Measurements from ENCODE around the gene ARFGAP3. TPM values are rescaled to one million over a fixed set of nuclear protein-coding genes. Genes with fewer than 3 reads are reported as not detected.
A peak's percentile ranks its signal among the peaks of the same experiment; 100 is the strongest.

Gene ARFGAP3
- total RNA-seq, 1 donor from 2014 or later, result 29.3 TPM

- TF ChIP-seq CTCF (conservative IDR thresholded peaks at IDR 0.05), result no peak
- no peak for DNase-seq (ENCODE audit: extremely low spot score, unreplicated experiment)
- Mint-ChIP-seq H3K27me3 (no peaks in the 10 kb centered on the region), H3K36me3 (peaks cover 20% of the 10 kb centered on the region), H3K9me3 (no peaks in the 10 kb centered on the region), H3K4me3 (no peak overlapping the region), H3K27ac (no peak overlapping the region), H3K4me1 (ENCODE audit: unreplicated experiment) (peaks cover 13% of the 10 kb centered on the region)
Observed at GRCh38 chr22:42811459-42811858, 45.6 kb downstream of the ARFGAP3 start.

GRCh38 chr22:42808521-42808920 lies 48.6 kb downstream of the ARFGAP3 start:
- Mint-ChIP-seq H3K27ac (no peak overlapping the region), H3K4me1 (ENCODE audit: unreplicated experiment) (peaks cover 16% of the 10 kb centered on the region), H3K9me3 (no peaks in the 10 kb centered on the region), H3K4me3 (no peak overlapping the region), H3K36me3 (peaks cover 17% of the 10 kb centered on the region), H3K27me3 (no peaks in the 10 kb centered on the region)
- no peak for DNase-seq (ENCODE audit: extremely low spot score, unreplicated experiment)
- TF ChIP-seq CTCF (conservative IDR thresholded peaks at IDR 0.05), result no peak

GRCh38 chr22:42807185-42807584 lies 49.9 kb downstream of the ARFGAP3 start:
- Mint-ChIP-seq H3K4me1 (ENCODE audit: unreplicated experiment) (peaks cover 16% of the 10 kb centered on the region), H3K9me3 (no peaks in the 10 kb centered on the region), H3K36me3 (peaks cover 17% of the 10 kb centered on the region), H3K4me3 (no peak overlapping the region), H3K27ac (no peak overlapping the region), H3K27me3 (no peaks in the 10 kb centered on the region)
- no peak for TF ChIP-seq CTCF (conservative IDR thresholded peaks at IDR 0.05)
- DNase-seq (ENCODE audit: extremely low spot score, unreplicated experiment), result no peak

- TF ChIP-seq CTCF (conservative IDR thresholded peaks at IDR 0.05), result no peak
- H3K36me3 Mint-ChIP-seq, result peaks cover 14% of the 10 kb centered on the region
- peak overlapping the region; percentile 82 for H3K27ac Mint-ChIP-seq
- no peak overlapping the region for H3K4me3 Mint-ChIP-seq
- no peaks in the 10 kb centered on the region for H3K27me3 Mint-ChIP-seq
- peaks cover 16% of the 10 kb centered on the region for H3K4me1 Mint-ChIP-seq (ENCODE audit: unreplicated experiment)
- no peaks in the 10 kb centered on the region for H3K9me3 Mint-ChIP-seq
- DNase-seq (ENCODE audit: extremely low spot score, unreplicated experiment), result no peak
Observed at GRCh38 chr22:42805998-42806830, 50.9 kb downstream of the ARFGAP3 start.

GRCh38 chr22:42805016-42805997 lies 51.8 kb downstream of the ARFGAP3 start:
- no peaks in the 10 kb centered on the region for H3K27me3 Mint-ChIP-seq
- H3K36me3 Mint-ChIP-seq, result peaks cover 18% of the 10 kb centered on the region
- no peak for DNase-seq (ENCODE audit: extremely low spot score, unreplicated experiment)
- no peak overlapping the region for H3K4me3 Mint-ChIP-seq
- TF ChIP-seq CTCF (conservative IDR thresholded peaks at IDR 0.05), result no peak
- H3K4me1 Mint-ChIP-seq (ENCODE audit: unreplicated experiment), result peaks cover 21% of the 10 kb centered on the region
- H3K27ac Mint-ChIP-seq, result peak overlapping the region; percentile 82
- H3K9me3 Mint-ChIP-seq, result no peaks in the 10 kb centered on the region

All from type B pancreatic cell (in vitro differentiated cells).